ENCODE measurements around the gene MSRB1. TPM values are rescaled to one million over a fixed set of nuclear protein-coding genes. Genes with fewer than 3 reads are reported as not detected.

The MSRB1 gene
- total and polyA plus RNA-seq, 9 of the 15 experiments (the other 6 are each of a cell fraction or from before 2014, with no cell fraction given): 5.4 to 33.7 (median 25.7) TPM

DNA sequence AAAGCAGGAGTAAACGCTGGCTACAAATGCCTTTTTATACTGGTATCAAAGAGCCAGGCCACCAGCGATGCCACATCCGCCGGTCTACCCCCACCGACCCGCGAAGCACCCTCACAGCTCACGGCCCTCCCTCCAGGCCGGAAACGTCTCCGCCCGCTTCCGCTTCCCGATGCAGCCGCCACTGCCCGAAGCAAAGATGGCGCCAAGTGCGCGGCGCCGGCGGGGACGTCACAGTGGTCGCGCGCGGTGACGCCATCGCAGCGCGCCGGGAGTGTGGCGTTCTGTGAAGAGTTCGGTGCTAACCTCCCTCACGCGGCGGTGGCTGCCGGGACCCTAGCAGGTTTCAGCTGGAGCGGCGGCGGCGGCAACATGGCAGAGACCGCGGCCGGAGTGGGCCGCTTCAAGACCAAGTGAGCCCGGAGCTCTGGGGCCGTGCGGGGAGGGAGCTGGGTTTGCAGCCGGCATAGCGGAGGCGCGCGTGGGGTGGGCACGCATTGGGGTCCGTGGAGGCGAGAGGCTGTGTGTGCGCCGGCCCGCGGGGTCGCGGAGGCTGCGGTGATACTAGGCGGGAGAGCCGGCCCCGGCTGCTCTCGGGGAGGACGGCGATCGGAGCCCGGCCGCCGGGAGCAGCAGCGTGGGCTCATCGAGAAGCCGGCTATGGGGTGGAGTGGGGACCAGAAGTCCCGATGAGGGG lies 28.9 kb upstream of the MSRB1 start, which contains the start of gene TBL3 (continued):
- TF ChIP-seq, protein P1, sequence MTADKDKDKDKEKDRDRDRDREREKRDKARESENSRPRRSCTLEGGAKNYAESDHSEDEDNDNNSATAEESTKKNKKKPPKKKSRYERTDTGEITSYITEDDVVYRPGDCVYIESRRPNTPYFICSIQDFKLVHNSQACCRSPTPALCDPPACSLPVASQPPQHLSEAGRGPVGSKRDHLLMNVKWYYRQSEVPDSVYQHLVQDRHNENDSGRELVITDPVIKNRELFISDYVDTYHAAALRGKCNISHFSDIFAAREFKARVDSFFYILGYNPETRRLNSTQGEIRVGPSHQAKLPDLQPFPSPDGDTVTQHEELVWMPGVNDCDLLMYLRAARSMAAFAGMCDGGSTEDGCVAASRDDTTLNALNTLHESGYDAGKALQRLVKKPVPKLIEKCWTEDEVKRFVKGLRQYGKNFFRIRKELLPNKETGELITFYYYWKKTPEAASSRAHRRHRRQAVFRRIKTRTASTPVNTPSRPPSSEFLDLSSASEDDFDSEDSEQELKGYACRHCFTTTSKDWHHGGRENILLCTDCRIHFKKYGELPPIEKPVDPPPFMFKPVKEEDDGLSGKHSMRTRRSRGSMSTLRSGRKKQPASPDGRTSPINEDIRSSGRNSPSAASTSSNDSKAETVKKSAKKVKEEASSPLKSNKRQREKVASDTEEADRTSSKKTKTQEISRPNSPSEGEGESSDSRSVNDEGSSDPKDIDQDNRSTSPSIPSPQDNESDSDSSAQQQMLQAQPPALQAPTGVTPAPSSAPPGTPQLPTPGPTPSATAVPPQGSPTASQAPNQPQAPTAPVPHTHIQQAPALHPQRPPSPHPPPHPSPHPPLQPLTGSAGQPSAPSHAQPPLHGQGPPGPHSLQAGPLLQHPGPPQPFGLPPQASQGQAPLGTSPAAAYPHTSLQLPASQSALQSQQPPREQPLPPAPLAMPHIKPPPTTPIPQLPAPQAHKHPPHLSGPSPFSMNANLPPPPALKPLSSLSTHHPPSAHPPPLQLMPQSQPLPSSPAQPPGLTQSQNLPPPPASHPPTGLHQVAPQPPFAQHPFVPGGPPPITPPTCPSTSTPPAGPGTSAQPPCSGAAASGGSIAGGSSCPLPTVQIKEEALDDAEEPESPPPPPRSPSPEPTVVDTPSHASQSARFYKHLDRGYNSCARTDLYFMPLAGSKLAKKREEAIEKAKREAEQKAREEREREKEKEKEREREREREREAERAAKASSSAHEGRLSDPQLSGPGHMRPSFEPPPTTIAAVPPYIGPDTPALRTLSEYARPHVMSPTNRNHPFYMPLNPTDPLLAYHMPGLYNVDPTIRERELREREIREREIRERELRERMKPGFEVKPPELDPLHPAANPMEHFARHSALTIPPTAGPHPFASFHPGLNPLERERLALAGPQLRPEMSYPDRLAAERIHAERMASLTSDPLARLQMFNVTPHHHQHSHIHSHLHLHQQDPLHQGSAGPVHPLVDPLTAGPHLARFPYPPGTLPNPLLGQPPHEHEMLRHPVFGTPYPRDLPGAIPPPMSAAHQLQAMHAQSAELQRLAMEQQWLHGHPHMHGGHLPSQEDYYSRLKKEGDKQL (CRISPR knock-in tag; IDR thresholded peaks at IDR 0.05; ENCODE audit: borderline replicate concordance): no peak
- TF ChIP-seq IFI16 (CRISPR knock-in tag; IDR thresholded peaks at IDR 0.05) (no peak), ARID4B (CRISPR knock-in tag; IDR thresholded peaks at IDR 0.05) (peak; percentile 99), HDAC6 (IDR thresholded peaks at IDR 0.05; ENCODE audit: low read depth, low read length) (no peak), RBM14 (IDR thresholded peaks at IDR 0.05; ENCODE audit: borderline replicate concordance, insufficient read depth, low read depth, low read length) (0 out of 2 replicates have a peak, but pooled peaks have one; percentile 61), HOXB6 (CRISPR knock-in tag; IDR thresholded peaks at IDR 0.05; ENCODE audit: borderline replicate concordance) (no peak), VEZF1 (CRISPR knock-in tag; IDR thresholded peaks at IDR 0.05) (peak; percentile 79), U2AF2 (optimal IDR thresholded peaks at IDR 0.05; ENCODE audit: low read depth, low read length) (no peak), KAT2B (IDR thresholded peaks at IDR 0.05; ENCODE audit: low read depth, low read length) (no peak), HIVEP1 (CRISPR knock-in tag; IDR thresholded peaks at IDR 0.05) (0 out of 2 replicates have a peak, but pooled peaks have one; percentile 31), POLR2AphosphoS5 (IDR thresholded peaks at IDR 0.05; ENCODE audit: control insufficient read depth, insufficient read depth, low read depth, low read length) (peak; percentile 67; the same call in 1 of the 2 replicates), ZC3H8 (IDR thresholded peaks at IDR 0.05) (no peak)
- TF ChIP-seq, protein P2, sequence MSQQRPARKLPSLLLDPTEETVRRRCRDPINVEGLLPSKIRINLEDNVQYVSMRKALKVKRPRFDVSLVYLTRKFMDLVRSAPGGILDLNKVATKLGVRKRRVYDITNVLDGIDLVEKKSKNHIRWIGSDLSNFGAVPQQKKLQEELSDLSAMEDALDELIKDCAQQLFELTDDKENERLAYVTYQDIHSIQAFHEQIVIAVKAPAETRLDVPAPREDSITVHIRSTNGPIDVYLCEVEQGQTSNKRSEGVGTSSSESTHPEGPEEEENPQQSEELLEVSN (IDR thresholded peaks at IDR 0.05; ENCODE audit: borderline replicate concordance in 1 of 2, extremely low read depth in 1 of 2, insufficient read depth in 1 of 2, insufficient read length in 1 of 2, low read depth in 1 of 2, low read length in 1 of 2, poor library complexity in 1 of 2, severe bottlenecking in 1 of 2): peak; percentile 57 to 73
